Measurements from ENCODE around the gene AMPD3. TPM values are rescaled to one million over a fixed set of nuclear protein-coding genes. Genes with fewer than 3 reads are reported as not detected.

The AMPD3 gene
- total and polyA plus RNA-seq, 2 donors (not counting 1 experiment from before 2014, with no cell fraction given), result 40.1 to 85.5 TPM

DNA sequence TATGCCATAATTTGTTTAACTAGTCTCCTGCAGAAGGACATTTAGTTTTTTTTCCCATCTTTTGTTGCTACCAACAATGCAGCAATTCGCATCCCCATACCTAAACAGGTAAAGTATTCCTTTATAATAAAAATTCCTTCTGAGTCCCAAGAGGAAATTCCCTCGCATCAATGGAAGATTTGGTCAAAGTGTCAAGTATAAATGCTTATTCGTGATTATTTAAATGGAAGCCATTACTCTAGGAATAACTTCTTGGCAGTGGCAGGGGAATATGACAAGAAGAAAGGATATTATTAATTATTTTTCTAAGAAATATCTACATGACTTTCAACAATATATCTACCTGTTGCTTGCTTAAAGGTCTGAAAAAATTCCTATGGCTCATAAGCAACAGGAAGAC lies 60.4 kb downstream of the AMPD3 start:
- ATAC-seq (ENCODE audit: low read depth) (no peak), DNase-seq (no peak)
- no peak overlapping the region for H3K4me2 ChIP-seq (replicated peaks; ENCODE audit: low read depth, low read length, poor library complexity, severe bottlenecking)
- ChIA-PET CTCF (interaction anchor here (1.1 to 8.7 kb wide), 10 partner anchors 8 to 217 kb away, joined by 3 to 71 read pairs (median 8); partner anchors contain the start of gene RNF141), POLR2A (no interaction called here)
- no peaks in the 10 kb centered on the region for H4K20me1 ChIP-seq (ENCODE audit: control insufficient read depth, insufficient read depth, low read length, poor library complexity, severe bottlenecking)
- peaks cover 3% of the 10 kb centered on the region for H3K79me2 ChIP-seq (ENCODE audit: control insufficient read depth, insufficient read depth, low read length)
- TF ChIP-seq EZH2 (IDR thresholded peaks at IDR 0.05; ENCODE audit: borderline replicate concordance, insufficient read depth, low read depth, low read length, poor library complexity, severe bottlenecking), result no peak
- TF ChIP-seq, protein P1, sequence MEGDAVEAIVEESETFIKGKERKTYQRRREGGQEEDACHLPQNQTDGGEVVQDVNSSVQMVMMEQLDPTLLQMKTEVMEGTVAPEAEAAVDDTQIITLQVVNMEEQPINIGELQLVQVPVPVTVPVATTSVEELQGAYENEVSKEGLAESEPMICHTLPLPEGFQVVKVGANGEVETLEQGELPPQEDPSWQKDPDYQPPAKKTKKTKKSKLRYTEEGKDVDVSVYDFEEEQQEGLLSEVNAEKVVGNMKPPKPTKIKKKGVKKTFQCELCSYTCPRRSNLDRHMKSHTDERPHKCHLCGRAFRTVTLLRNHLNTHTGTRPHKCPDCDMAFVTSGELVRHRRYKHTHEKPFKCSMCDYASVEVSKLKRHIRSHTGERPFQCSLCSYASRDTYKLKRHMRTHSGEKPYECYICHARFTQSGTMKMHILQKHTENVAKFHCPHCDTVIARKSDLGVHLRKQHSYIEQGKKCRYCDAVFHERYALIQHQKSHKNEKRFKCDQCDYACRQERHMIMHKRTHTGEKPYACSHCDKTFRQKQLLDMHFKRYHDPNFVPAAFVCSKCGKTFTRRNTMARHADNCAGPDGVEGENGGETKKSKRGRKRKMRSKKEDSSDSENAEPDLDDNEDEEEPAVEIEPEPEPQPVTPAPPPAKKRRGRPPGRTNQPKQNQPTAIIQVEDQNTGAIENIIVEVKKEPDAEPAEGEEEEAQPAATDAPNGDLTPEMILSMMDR (IDR thresholded peaks at IDR 0.05), result no peak
- peaks cover 14 to 63% of the 10 kb centered on the region in 2 experiments for H3K36me3 ChIP-seq (replicated peaks in 1 of 2; ENCODE audit: control extremely low read depth in 1 of 2, control insufficient read depth in 1 of 2, extremely low read depth in 1 of 2, insufficient read depth in 2 of 2, low read length in 1 of 2)
- no peak overlapping the region for H2AFZ ChIP-seq (ENCODE audit: insufficient read depth, low read depth, low read length, poor library complexity, severe bottlenecking)
- WGBS (ENCODE audit: insufficient coverage), result no CpG with 5 or more reads among the region's 3 CpGs
- no peaks in the 10 kb centered on the region for H3K27me3 ChIP-seq (replicated peaks in 1 of 4; ENCODE audit: control extremely low read depth in 1 of 4, control insufficient read depth in 3 of 4, insufficient read depth in 4 of 4, low read length in 3 of 4)
- H3K4me3 ChIP-seq (ENCODE audit: control extremely low read depth in 1 of 5, extremely low read depth in 1 of 5, insufficient read depth in 1 of 5, low read depth in 2 of 5, low read length in 4 of 5), result no peak overlapping the region
- no peaks in the 10 kb centered on the region for H3K4me1 ChIP-seq (ENCODE audit: control insufficient read depth in 2 of 2, insufficient read depth in 2 of 2, low read length in 2 of 2)
- Mint-ChIP-seq H3K4me3 (no peak overlapping the region), H3K9me3 (ENCODE audit: insufficient read depth) (no peaks in the 10 kb centered on the region), H3K27me3 (no peaks in the 10 kb centered on the region), H3K27ac (no peak overlapping the region), H3K4me1 (peaks cover 16% of the 10 kb centered on the region)
- H3K9me3 ChIP-seq (ENCODE audit: control extremely low read depth in 1 of 3, control insufficient read depth in 2 of 3, insufficient read depth in 1 of 3, low read length in 2 of 3), result no peaks in the 10 kb centered on the region
- no peak overlapping the region for H3K9ac ChIP-seq (ENCODE audit: low read length)
- intact Hi-C loops (cut with micrococcal nuclease), result no loop called here
- peak overlapping the region in 1 of 2 donors; percentile 39 for H3K27ac ChIP-seq (ENCODE audit: low read length in 2 of 2)

DNA sequence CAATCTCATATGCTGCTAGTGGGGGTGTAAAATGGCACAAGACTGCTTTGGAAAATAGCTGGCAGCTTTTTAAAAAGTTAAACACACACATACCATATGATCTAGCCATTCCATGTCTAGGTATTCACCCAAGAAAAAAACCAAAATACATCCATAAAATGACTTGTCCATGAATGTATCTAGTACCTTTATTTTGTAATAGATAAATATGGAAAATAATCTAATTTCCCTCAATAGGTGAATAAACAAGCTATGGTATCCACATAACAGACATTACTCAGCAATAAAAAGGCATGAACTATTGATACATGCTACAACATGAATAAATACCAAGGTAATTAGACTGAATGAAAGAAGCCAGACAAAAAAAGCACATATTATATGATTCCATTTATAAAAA lies 63.1 kb downstream of the AMPD3 start:
- CTCF ChIA-PET, result interaction anchor here (0.8 to 2.6 kb wide), 4 partner anchors 11 to 102 kb away, joined by 3 to 9 read pairs (median 4); partner anchors contain the start of gene RNF141
- intact Hi-C loops (cut with micrococcal nuclease), result no loop called here
- Mint-ChIP-seq H3K27me3 (no peaks in the 10 kb centered on the region), H3K4me3 (no peak overlapping the region), H3K27ac (no peak overlapping the region), H3K9me3 (ENCODE audit: insufficient read depth) (no peaks in the 10 kb centered on the region), H3K4me1 (peaks cover 19% of the 10 kb centered on the region)
- H3K79me2 ChIP-seq (ENCODE audit: control insufficient read depth, insufficient read depth, low read length), result peaks cover 3% of the 10 kb centered on the region
- POLR2A ChIA-PET, result interaction anchor here (1.6 kb wide), 1 partner anchor 106 kb away, joined by 3 read pairs; no protein-coding TSS in a partner anchor
- H3K4me2 ChIP-seq (replicated peaks; ENCODE audit: low read depth, low read length, poor library complexity, severe bottlenecking), result no peak overlapping the region
- ATAC-seq (ENCODE audit: low read depth), result no peak
- H4K20me1 ChIP-seq (ENCODE audit: control insufficient read depth, insufficient read depth, low read length, poor library complexity, severe bottlenecking), result no peaks in the 10 kb centered on the region
- no peaks in the 10 kb centered on the region for H3K27me3 ChIP-seq (replicated peaks in 1 of 4; ENCODE audit: control extremely low read depth in 1 of 4, control insufficient read depth in 3 of 4, insufficient read depth in 4 of 4, low read length in 3 of 4)
- H3K4me3 ChIP-seq (ENCODE audit: control extremely low read depth in 1 of 5, extremely low read depth in 1 of 5, insufficient read depth in 1 of 5, low read depth in 2 of 5, low read length in 4 of 5), result no peak overlapping the region
- H3K9ac ChIP-seq (ENCODE audit: low read length), result no peak overlapping the region
- no peaks in the 10 kb centered on the region for H3K9me3 ChIP-seq (ENCODE audit: control extremely low read depth in 1 of 3, control insufficient read depth in 2 of 3, insufficient read depth in 1 of 3, low read length in 2 of 3)
- H3K36me3 ChIP-seq (replicated peaks in 1 of 2; ENCODE audit: control extremely low read depth in 1 of 2, control insufficient read depth in 1 of 2, extremely low read depth in 1 of 2, insufficient read depth in 2 of 2, low read length in 1 of 2), result peaks cover 21 to 72% of the 10 kb centered on the region in 2 experiments
- DNase-seq, result no peak
- peak overlapping the region in 1 of 2 donors; percentile 63 for H3K27ac ChIP-seq (ENCODE audit: low read length in 2 of 2)
- TF ChIP-seq, protein P1 (IDR thresholded peaks at IDR 0.05), result no peak
- TF ChIP-seq EZH2 (IDR thresholded peaks at IDR 0.05; ENCODE audit: borderline replicate concordance, insufficient read depth, low read depth, low read length, poor library complexity, severe bottlenecking), result no peak
- H3K4me1 ChIP-seq (ENCODE audit: control insufficient read depth in 2 of 2, insufficient read depth in 2 of 2, low read length in 2 of 2), result no peaks in the 10 kb centered on the region
- no peak overlapping the region for H2AFZ ChIP-seq (ENCODE audit: insufficient read depth, low read depth, low read length, poor library complexity, severe bottlenecking)
